Fibroblast of skin of back (primary cell): ENCODE measurements around the gene EXOC3L4.
"Not testable (repeated sequence)": the region's sequence is repeated elsewhere in the genome, so short reads cannot be mapped to it uniquely, and the experiment has no call there.

Experiments
- DNase-seq: peaks from one replicate; pipeline ENCODE4 v3.0.0-alpha.2; 2013

The EXOC3L4 gene

GRCh38 chr14:103107455-103107854 lies 12.9 kb downstream of the EXOC3L4 start:
- no peak for DNase-seq

DNA sequence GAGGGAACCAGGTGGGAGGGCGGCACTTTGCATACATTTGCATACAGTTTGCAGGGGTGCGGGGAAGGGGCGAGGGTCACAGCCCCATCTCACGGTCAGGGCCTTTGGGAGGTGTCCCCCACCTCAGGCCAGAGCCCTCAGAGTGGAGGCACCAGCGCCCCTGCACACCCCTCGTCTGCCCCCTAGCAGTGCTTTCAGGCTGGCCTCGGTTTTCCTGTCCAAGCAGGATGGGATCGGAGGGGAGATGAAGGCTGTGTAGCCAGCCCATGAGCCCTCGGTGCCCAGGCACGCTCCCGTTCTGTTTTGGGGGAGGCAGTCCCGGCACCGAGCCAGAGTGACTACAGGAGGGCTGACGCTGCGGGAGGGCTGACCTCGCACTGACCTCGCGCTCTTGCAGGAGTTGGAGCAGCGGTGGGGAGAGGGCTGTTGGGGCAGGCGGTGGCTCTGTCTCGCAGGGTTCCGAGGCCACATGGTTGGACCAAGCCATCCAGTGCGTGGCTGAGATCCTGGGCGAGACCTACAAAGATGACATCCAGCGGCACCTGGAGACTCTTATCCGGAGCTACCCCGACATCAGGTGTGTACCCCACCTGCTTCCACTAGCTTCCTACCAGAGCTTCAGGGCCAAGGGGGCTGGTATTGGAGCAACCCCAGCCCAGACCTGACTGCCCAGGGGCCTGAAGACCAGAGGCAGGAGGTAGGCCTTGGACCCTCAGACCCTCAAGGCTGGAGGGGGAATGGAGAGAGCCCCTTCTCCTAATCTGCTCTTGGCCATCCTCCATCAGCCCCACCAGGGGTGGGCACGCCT lies 13.6 kb downstream of the EXOC3L4 start:
- no peak for DNase-seq

DNA sequence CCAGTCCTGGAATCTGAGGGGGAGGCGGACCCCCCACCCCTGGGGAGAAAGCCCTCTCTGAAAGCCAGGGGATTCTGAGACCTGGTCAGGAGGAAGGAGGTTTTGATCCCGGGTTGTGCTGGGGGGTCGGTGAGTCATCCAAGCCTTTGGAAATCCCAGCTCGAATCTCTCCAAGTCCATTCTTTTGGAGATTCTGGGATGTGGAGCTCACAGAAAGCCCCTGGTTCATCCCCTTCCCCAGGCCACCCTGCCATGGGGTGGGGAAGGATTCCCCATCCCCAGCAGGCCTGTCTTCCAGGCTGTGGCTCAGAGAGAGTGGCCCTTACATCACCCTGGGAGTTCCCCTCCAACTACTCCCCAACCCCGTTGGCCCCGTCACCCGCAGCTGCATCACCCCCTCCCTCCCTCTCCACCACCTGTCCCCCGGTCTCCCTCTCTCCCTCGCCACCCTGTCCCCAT lies 14.3 kb downstream of the EXOC3L4 start:
- DNase-seq, result no peak

DNA sequence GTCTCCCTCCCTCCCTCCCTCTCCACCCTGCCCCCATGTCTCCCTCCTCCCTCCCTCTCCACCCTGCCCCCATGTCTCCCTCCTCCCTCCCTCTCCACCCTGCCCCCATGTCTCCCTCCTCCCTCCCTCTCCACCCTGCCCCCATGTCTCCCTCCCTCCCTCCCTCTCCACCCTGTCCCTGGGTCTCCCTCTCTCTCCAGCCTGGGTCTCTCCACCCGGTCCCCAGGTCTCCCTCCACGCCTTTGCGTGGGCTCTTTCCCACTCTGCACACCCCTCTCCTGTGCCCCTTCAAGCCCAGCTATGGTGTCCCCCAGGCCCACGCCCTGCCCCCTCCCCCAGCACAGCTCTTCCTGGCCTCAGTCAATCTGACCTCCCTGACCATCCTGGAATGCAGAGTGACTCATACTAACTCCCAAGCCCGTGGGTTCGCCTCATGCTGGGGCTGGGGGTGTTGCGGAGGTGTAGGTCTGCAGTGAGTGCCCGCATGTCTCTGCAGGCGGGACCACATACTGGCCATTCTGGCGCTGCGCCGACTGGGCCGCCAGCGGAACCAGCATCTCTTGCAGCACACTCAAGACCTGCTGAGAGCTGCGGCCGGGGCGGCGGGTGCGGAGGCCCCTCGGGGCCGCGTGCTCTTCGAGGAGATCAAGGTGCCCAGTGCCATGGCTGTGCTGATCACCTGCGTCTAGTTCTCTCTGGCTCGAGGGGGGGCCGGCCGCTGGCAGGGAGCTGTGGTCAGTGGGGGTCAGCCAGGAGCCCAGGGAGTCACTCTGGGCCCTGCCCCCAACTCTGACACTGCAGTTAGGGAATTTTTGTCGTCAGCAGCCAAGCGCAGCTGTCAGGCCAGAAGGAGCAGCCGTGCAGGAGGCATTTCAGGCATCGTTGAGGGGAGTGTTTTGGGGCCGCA lies 15.3 kb downstream of the EXOC3L4 start:
- peak; percentile 81 for DNase-seq

DNA sequence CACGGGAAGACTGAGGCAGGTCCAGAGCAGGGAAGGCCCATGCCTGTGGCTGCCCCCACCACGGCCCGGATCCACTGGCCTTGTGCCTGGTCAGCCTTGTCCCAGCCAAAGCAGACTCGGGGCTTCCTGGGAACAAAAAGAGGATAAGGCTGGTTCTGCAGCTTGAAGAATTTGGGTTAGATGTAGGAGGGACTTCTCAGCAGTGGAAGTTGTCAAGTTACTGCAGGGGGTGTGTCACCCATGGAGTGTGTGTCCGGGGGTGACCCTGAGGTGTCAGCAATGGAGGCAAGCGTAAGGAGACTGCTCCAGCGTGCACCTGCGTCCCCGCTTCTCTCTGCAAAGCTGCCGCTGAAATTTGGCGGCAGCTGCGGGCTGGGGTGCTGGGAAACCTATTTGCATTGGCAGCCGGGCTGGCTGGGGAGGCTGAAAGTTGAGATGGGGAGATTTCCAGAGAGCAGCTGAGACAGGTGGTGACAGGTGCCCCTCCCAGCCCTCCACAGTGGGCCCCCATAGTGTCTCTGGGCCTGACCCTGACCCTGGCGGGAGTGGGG lies 16.2 kb downstream of the EXOC3L4 start:
- DNase-seq, result no peak

DNA sequence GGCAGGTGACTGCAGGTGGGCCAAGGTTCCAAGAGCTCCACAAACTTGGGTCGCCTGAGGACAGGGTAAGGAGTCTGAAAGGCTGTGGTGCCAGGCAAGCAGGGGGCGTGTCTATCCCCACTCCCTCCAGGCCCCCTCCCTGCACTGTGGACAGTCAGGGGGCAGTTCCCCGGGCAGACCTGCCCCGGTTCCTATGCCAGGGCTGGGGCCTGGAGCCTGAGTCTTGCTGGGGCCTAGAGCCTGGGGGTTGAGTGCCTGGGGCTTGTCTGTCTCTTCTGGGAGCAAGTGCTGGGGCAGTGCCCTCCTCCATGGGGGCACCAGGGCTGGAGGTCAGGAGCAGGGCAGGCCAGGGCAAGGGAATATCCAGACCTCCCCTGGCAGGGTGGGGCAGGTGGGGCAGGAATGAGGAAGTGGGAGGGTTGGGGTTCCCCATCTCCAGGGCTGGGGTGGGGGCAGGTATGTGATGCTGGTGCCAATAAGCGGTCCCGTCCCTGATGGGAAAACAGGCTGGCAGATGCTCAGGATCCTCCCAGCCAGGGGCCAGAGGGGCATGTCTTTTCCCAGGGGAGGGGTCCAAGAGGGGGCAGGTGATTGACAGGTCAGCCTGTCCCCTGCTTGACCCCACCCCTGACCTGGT lies 16.8 kb downstream of the EXOC3L4 start:
- no peak for DNase-seq

GRCh38 chr14:103112400-103113243 lies 18.1 kb downstream of the EXOC3L4 start:
- DNase-seq, result no peak

DNA sequence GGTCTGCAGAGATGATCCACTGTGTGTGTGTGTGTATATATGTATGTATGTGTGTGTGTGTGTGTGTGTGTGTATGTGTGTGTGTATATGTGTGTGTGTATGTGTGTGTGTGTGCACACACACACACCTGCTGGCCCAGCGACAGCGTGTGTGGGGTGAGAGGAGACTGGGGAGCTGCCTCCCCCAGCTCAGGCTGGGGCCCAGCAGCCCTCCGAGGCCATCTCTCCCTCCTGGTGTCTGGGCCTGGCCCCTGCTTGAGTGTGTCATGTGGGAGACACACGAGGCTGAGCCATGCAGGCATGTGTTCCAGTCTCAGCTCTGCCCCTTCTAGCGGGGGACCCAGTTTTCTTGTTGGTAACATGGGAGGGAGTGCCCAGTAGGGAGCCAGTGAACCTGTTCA lies 18.8 kb downstream of the EXOC3L4 start:
- DNase-seq, result no peak

DNA sequence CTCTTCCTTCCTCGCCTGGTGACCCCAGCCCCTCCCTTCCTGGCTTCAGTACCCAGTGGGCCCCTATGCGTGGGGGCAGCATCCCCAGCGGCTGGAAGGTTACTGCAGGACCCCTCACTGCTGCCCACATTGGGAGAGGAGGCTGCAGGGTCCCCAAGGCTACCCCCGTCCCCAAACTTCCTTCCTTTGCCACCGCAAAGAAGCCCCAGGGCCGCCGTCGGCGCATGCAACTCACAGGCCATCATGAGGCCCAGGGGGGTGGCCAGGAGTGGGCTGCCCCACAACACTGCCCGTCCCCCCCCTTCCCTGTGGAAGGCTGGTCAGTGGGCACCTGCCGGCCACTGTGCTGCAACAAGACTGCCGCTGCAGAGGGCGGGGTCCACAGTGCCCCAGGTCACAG lies 19.2 kb downstream of the EXOC3L4 start:
- DNase-seq, result no peak

DNA sequence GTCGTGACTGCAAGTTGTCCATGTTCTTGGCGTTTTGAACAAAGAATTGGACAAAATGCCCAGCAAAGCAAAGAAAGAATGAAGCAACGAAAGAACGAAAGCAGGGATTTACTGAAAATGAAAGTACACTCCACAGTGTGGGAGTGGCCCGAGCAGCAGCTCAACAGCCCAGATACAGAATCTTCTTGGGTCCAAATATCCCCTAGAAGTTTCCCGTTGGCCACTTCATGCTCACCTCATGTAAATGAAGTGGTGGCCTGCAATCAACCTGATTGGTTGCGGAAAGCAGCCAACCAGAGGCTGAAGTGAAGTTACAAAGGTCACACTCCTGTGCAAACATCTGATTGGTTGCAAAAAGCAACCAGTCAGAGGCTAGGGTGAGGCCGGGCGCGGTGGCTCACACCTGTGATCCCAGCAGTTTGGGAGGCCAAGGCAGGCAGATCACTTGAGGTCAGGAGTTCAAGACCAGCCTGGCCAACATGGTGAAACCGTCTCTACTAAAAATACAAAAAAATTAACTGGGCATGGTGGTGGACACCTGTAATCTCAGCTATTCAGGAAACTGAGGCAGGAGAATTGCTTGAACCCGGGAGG lies 20.7 kb downstream of the EXOC3L4 start:
- not testable (repeated sequence) for DNase-seq

- no peak for DNase-seq
Observed at GRCh38 chr14:103115845-103116572, 21.5 kb downstream of the EXOC3L4 start.

DNA sequence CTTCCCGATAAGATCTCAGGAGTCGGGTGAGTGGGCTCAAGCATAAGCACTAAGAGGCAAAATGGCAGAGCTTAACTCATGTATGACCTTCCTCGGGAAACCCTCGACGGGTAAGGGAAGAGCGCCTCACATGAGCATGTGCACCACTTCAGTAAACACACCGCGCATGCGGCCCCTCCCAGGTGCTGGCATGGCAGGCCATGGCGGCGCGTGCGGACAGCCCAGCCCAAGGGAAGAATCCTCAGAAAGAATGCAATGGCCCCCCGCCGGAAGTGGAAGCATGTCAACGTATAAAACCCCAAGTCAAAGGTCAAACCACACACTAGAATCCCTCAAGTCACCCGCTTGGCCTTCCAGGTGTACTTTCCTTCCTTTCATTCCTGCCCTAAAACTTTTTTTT lies 22.1 kb downstream of the EXOC3L4 start:
- DNase-seq, result no peak

DNA sequence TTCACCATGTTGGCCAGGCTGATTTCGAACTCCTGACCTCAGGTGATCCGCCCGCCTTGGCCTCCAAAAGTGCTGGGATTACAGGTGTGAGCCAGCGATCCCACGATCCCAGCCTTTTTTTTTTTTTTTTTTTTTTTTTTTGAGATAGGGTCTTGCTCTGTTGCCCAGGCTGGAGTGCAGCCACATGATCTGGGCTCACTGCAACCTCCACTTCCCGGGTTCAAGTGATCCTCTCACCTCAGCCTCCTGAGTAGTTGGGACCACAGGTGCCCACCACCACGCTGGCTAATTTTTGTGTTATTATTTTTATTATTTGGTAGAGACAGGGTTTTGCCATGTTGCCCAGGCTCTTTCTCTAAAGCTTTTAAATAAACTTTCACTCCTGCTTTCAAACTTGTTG lies 23.0 kb downstream of the EXOC3L4 start:
- DNase-seq, result not testable (repeated sequence)

DNA sequence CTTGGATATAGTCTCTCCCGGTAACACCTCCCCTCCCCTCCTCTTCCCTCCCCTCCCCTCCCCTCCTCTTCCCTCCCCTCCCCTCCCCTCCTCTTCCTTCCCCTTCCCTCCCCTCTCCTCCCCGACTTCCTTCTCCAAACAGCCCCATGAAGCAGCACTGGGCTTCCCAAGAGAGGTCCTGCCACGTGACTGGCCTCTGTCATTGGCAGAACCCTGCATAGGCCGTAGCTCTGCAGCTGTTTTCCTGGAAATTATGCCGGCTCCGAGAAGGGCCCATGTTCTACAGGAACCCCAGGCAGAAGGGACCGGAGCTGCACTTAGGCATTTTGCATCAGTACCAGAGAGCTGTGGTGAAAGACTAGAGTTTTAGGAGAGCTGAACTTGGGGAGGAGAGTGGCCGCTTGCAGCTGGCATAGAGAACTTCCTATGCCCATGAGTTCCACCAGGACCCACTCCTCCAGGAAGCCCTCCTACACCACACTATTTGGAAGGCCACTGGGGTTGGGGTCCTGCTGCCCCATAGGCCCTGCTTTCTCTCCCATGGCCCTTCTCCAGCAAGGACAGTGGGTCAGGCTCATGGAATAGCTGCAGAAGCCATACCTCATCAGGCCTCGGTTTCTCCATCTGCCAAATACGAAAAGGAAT lies 23.6 kb downstream of the EXOC3L4 start:
- DNase-seq, result no peak

DNA sequence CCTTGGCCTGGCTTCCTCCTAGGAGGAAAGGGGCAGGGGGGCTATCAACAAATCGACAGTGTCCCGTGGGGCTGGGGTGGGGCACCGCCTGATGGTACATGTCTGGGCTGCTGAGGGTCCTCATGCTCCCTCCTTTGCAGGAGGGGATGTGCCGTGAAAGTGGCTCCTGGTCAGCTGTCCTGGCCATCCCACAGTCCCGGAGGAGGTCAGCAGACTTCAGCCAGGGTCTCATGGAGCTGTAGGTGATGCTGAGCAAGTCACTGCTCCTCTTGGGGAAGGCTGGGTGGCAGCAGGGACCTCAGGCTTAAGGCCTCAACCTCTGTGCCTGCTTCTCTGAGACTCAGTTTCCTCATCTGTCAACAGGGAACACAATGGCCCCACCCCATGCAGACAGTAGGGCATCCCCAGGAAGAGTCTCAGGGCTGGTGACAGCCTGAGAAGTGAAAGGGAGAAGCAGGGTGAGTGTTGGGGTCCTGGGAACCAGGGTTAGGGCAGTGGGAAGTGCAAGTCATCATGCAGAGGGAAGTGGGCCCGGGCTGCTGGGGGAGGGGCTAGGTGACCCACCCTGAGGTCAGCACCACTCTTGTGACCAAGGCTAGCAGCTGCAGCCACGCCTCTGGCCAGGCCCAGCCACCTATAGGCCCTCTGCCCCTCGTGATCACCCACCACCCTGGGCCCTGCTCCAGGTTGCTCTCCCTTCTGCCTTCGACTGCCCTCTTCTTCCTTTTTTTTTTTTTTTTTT lies 24.3 kb downstream of the EXOC3L4 start:
- DNase-seq, result no peak

- DNase-seq, result not testable (repeated sequence)
Observed at GRCh38 chr14:103119527-103119926, 25.0 kb downstream of the EXOC3L4 start.

DNA sequence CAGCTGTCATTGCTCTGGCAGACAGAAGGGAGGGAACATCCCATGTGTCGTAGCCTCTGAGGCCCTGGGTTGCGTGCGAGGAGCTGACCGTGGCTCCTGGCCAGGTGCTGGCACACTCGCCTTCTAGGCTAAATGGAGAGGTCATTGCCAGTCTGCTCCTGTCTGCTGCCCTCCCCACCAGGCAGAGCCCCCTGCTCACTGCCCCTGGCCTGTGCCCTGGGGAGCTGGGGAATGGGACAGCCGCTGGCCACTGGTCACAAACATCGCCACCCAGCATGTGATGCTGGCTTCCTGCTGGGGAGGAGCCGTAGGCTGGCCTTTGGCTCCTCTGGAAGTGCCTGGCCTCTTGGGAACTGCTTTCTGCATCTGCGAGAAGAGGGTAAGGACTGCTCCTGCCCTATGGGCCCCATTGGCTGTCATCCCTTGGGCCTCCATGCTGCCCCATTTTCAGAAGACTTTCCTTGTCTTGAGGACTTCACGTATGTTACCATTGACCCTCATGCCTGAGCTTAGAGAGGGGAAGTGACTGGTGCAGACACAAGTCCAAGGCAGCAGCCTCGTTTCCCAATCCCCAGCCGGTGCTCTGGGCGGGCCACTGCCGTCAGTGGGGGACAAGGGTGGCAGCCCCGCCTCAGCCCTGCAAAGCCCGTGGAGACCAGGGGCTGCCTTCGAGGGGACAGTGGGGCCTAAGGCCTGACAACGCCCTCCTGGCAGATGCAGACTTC lies 26.8 kb downstream of the EXOC3L4 start:
- DNase-seq, result no peak

DNA sequence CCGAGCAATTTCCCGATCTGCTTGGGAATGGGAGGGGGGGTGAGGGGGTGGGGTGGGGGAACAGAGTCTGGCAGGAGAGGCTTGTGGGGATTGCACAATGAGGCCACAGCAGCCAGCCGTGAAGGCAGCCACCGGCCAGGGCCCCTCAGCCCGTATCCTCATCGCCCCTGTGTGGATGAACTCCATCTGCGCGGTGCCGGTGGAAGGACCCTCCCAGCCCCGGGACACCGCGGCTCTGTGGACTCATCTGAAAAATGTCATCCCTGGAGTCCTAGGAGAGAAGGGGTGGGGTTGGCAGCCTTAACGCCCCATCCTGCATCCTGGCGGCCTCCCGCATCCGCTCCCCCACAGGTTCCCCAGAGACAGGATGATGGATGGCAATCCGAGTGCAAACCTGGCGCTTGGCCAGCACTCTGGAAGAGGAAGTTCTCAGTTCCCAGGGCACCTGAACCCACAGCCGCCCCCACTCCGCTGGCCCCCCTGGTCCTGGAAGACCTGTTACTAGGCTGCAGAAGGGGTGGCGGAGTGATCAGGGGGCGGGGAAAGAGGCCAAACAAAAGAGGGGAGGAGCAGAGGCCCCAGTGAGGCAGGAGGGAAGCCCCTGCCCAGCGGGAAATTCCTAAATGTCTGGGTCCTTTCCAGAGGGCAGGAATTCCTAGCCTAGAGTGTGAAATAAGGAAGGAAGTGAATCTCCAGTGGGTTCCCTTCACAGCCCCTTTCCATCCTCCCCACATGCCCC lies 27.5 kb downstream of the EXOC3L4 start:
- peak; percentile 76 for DNase-seq
